HG03097 (cell line): ENCODE results near the gene CERKL.
A peak's percentile ranks its signal among the peaks of the same experiment; 100 is the strongest.
"Not testable (repeated sequence)": the region's sequence is repeated elsewhere in the genome, so short reads cannot be mapped to it uniquely, and the experiment has no call there.

ENCODE experiments used
- ATAC-seq: cut with Tn5 transposase; IDR thresholded peaks from one replicate; pipeline ENCODE4 v1.9.1; 2021; ENCODE audit not compliant: unreplicated experiment, low FRiP score

CERKL gene, protein sequence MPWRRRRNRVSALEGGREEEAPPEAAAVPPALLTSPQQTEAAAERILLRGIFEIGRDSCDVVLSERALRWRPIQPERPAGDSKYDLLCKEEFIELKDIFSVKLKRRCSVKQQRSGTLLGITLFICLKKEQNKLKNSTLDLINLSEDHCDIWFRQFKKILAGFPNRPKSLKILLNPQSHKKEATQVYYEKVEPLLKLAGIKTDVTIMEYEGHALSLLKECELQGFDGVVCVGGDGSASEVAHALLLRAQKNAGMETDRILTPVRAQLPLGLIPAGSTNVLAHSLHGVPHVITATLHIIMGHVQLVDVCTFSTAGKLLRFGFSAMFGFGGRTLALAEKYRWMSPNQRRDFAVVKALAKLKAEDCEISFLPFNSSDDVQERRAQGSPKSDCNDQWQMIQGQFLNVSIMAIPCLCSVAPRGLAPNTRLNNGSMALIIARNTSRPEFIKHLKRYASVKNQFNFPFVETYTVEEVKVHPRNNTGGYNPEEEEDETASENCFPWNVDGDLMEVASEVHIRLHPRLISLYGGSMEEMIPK

DNA sequence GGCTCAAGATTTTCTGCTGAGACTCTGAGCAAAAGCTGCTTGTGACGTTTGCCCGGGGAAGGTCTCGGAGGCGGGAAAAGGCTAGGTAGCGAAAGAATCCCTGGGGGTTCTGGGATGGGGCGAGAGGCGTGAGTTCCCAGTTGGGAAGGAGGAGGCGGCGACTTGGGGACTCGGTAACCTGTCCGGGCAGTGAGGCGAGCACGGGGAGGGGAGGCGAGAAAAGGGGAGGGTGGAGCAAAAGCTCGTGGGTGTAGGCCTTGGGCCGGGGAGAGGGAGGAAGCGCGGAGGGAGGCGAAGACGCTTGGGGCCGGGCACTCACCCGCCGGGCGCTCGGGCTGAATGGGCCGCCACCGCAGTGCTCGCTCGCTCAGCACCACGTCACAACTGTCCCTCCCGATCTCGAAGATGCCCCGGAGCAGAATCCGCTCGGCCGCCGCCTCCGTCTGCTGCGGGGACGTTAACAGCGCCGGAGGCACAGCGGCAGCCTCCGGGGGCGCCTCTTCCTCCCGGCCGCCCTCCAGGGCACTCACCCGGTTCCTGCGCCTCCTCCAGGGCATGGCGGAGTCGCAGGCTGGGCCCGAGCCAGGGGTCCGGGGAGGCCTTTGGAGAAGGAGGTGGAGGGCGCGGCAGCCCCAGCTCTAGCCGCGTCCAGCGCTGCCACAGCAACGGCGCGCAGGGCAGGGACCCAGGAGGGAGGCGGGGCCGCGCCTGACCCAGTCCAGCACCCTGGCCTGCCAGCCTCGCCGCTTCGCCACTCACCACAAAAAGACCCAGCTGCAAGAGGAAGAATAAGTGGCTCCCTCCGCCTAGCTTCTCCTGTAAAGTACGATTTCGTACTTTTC lies at the start of gene CERKL:
TSS of gene CERKL (minus strand) at position 656 of the 842 bp plus-strand sequence. CDS start at position 557, 99 bp downstream.
- peak; percentile 88 for ATAC-seq

DNA sequence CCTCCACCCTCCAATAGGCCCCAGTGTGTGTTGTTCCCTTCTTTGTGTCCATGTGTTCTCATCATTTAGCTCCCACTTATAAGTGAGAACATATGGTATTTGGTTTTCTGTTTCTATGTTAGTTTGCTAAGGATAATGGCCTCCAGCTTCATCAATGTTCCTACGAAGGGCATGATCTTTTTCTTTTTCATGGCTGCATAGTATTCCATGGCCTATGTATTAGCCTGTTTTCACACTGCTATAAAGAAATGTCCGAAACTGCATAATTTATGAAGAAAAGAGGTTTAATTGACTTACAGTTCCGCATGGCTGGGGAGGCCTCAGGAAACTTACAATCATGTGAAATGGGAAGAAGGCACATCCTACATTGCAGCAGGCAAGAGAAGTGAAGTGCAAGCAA lies 45.6 kb upstream of the CERKL start:
- ATAC-seq: not testable (repeated sequence)

DNA sequence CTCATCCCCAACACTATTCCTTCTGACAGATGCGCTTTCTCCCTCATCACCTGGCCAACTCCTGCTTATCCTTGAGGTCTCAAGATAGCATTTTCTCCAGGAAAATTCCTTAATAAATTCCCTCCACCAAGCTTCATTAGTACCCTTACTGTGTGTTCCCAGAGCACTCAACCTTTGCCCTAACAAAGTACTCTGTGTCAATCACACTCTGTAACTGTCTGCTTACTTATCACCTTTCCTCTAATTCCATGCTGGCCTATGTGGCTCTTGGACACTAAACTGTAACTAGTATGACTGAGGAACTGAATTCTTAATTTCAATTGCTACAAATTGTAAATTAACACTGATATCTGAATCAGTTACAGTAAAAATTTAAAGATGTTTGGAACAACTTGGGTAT lies 41.3 kb upstream of the CERKL start:
- ATAC-seq: no peak

DNA sequence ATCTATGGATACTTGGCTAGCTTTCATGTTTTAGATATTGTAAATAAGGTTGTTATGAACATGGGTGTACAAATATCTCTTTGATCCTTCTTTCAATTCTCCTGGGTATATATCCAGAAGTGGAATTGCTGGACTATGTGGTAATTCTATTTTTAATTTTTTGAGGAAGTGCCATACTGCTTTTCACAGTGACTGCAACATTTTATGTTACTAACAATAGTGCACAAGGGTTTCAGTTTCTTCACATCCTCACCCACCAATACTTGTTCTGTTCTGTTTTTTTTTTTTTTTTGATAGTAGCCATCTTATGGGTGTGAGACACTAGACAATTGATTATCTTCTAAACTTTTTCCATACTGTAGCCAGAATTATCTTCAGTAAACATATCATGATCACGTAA lies 40.7 kb upstream of the CERKL start:
- no peak for ATAC-seq

DNA sequence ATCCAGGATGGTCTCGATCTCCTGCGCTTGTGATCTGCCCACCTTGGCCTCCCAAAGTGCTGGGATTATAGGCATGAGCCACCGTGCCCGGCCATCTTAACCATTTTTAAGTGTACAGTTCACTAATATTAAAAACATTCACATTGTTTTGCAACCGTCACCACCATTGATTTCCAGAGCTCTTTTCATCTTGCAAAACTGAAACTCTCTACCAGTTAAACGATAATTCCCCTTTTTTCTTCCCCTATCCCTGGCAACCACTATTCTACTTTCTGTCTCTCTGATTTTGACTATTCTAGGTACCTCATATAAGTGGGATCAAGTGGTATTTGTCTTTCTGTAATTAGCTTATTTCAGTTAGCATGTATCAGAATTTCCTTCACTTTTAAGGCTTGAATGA lies 40.2 kb upstream of the CERKL start:
- no peak for ATAC-seq

DNA sequence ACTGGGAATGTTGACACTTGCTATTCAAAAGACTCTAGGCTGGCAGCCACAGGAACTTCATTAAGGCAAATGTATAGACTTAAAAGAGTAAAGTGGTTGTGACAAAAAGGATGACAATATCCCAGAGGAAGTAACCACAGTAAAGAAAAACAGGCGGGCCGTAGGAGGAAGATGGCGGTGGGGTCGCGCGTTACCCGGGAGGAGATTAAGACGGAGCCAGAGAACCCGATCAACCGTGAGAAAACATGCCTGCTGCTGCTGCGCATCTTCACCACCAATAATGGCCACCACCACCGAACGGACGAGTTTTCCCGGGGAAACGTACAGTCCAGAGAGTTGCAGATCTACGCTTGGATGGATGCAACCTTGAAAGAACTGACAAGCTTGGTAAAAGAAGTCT lies 37.4 kb upstream of the CERKL start:
- ATAC-seq: no peak

DNA sequence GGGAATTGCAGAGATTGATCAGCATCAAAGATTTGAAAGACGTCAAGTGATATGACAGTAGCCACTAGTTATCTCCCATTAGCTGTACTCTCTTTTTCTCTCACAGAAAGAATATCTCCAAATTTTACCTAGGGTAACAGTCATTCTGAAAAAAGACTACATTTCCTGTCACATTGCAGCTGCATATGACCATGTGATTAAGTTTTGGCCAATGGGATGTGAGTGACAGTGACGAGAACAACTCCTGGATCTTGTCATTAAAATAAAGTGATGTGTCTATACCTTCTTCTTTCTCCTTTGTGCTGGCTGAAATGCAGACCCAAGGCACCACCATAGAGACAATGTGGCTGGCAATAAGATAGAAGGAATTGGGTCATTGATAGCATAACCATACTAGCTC lies 34.0 kb upstream of the CERKL start:
- ATAC-seq: no peak

DNA sequence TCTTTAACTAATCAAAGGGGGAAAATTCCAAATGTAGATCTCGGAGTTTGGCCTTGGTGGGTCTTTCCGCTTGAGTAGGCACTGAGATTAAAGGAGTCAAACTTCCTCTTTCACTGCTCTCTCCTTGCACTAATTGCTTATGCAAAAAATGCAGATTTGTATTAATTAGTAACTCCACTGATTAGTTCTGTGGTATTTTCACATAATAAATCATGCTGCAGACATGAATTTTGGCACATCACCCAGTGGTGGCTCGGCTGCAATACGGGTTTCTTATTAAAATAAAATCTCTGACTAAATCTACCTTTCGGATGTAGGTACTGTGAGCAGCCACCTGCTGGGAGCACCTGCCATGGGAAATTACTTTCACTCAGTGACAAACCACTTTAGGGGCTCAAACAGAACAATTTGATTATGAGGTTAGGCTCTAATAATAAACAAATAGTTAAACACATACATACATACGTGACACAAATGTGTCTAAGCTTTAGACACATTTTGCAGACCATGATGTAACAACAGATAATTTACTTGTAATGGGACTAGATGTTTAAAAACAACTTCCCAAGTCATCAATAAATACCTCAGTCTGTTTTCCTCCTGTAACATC lies 29.8 kb upstream of the CERKL start:
- ATAC-seq: no peak

DNA sequence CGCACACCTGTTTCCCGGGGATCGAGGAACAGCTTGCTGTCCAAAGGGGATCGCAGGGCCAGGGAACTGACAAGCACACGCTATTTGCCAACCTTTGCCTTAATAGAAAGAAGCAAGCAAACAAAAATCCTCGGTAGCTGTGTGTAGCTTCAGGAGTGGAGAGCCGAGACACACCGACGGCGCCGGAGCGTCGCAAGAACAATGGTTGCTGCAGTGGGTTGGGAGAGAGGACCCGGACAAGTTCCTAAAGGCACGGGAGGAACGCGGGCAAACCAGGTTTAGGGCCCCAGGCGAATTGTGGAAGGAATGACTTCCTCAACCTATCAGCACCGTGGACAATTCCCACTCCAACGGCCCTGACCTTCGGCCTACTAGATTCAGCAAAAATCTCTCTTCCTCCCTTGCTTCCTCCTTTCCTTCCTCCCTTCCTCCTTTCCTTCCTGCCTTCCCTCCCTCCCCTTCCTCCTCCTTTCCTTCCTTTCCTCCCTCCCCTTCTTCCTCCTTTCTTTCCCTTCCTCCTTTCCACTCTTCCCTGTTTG lies 28.3 kb upstream of the CERKL start:
- no peak for ATAC-seq

DNA sequence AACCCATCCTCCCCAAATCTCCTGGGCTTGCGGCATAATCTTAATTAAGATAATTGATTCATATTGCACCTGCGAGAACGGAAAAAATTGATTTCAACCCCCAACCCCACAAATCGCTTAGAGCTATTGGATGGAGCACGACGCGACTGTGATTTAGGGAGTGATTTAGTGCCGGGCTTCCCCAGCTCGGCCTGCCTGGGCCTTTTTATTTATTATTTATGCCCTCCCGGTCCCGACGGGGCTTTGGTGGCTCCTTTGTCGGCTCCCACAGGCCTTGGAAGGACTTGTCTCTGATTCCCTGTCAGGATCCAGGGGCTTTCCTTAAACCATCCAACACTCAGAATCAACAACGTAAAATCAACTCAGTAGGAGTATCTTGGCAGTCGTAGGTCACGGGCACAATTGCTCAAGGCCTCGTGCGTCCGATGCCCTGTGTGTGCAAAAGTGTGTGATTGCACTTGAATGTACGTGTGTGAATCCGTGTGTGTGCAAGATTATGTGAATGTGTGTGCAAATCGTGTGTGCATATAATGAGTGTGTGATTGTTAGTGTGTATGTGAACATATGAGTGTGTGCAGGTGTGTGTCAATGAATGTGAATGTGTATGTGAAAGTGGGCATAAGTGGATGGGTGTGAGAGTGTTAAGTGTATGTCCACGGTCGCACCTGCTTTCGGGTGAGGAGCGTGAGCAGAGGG lies 27.7 kb upstream of the CERKL start:
- ATAC-seq: no peak

DNA sequence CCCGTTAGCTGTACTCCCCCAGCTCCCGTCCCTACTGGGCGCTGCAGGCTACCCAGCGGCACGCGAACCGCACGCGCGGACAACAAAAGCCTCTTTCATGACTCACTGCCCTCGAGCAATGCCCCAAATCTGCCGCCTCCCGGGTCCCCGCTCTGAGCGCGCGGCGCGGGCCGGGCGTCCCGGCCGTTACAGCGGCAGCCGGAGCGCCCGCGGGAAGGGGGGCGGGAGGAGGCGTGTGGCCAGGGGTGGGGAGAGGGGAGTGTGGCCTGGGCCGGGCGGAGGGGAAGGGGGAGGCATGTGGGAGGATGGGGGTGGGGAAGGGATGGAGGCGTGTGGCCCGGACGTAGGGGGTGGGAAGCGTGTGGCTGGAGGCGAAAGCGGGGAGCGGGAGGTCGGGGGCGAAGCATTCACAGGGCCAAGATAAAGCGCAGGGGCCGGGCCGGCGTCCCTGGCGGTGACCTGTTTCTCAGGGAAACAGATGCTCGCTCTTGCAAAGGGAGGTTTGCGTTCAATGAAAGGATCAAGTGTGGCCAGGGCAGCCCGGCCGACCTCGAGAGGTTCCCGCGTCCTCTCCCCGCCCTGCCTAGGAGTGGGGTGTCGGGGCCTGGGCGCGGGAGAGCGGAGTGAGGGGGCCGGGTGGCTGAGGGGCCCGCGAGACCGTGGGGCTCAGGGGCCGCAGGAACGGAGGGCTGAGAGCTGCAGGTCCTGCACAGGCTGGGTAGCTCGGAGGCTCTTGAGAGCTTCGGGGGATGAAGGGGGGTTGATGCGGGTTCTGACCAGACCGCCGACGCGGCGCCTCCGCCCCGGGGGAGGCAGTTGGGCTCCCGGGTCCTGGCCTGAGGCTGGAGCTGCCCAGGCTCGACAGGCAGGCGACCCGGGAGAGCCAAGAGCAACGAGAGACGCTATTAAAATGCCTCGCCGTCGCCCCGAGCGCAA lies 26.9 kb upstream of the CERKL start:
- ATAC-seq: no peak

DNA sequence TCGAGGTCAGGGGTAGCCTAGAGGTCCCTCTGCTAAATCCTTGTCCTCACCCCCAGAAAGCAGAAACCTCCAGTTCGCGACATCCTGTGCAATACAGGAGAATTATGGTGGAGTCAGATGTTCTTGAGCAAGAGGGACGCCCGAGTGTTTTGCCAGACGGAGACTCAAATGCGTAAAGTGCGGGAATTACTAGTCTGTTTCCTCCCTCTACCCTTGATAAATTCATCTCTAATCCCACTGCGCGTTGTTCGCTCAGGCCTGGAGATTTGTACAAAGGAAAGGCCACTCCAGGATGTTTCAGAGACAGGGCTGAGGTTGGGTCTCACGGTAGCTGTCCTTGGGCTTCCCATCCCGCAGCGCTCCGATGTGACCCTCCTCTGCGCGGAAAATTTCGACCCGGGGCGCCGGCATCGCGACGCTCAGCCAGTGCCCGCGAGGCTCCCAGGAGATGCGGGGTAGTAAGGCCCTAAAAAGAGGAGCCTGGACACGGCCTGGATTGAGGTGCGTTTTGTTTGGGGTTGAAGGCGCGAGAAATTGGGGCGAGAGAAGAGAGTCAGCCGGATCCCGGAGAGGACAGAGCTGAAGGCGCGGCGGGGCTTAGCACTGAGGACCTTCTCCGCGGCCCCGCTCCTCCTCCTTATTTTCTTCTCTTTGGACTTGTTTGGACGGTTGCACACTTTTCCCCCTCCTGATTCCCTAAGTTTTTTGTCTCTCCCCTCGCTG lies 26.1 kb upstream of the CERKL start:
- ATAC-seq: no peak

DNA sequence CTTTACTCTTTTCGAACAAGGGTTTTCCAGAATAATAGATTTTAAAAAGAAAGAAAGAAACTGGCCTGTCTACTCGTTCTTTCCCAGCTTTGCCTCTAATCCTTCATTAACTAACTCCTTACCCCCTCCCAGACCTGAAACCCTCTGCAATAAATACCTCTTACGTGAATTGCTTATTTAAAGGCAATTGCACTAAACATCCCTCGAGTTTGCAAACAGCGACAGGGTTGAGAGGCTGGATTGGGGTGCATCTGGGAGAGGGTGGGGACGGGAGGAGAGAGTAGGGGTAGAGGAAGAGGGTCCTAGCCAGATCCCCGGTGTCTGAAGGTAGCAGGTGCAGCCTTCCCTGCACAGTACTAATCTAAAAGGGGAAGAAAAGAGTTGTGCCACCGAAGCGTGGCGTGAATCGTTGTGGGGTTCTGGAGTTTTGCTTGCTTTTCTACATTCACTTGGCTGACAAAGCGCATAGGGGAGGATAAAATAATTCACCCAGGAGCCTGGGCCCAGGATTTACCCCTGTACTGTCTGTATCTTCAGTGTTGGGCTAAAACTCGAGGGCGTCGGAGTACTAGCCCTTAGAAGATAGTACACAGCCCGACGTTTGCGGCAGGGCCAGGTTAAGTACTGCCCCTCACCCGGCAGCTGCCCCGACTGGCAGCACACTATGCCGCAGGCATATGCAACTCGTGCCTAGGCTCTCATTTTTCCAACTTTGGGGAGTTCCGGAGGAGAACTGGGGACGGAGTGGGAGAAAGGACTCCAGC lies 25.3 kb upstream of the CERKL start:
- ATAC-seq: no peak

DNA sequence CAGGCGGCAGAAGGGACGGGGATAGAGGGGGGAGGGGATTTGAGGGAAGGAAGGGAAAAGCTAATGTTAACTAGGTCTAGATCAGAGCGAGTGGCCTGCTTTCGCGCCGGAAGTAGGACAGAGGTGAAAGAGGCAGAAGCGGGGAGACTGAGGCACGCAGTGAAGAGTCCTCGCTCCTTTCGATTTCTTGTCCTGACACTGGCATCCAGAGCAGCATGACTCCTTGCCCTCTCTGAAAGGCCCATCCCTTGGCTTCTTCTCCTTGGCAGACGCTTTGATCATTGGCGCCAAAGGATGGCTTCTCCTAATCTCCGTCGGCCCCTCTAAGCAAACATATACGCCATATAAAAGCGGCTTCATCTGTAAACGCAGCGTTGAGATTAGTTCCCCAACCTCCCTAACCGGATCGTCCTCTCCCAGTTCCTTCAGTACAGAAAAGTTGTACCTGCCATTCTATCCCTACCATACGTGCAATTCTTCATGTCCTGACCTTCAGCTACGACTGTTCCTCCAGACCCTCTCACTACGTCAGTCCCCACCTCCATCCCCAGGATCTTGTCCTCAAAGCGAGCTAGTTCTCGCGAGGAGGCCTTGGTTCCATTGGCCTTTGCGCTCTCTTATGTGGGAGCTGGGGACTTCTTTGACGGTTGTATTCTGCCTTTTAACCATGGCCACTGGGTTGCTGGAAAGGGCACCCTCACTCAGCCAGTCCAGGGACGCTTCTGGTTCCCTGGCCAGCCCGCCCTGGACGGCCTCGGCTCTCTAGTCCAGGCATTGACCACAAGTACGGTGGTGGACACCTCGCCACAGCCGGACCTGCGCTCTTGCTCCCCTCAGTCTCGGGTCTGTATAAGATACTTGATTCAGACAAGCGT lies 24.3 kb upstream of the CERKL start:
- no peak for ATAC-seq

DNA sequence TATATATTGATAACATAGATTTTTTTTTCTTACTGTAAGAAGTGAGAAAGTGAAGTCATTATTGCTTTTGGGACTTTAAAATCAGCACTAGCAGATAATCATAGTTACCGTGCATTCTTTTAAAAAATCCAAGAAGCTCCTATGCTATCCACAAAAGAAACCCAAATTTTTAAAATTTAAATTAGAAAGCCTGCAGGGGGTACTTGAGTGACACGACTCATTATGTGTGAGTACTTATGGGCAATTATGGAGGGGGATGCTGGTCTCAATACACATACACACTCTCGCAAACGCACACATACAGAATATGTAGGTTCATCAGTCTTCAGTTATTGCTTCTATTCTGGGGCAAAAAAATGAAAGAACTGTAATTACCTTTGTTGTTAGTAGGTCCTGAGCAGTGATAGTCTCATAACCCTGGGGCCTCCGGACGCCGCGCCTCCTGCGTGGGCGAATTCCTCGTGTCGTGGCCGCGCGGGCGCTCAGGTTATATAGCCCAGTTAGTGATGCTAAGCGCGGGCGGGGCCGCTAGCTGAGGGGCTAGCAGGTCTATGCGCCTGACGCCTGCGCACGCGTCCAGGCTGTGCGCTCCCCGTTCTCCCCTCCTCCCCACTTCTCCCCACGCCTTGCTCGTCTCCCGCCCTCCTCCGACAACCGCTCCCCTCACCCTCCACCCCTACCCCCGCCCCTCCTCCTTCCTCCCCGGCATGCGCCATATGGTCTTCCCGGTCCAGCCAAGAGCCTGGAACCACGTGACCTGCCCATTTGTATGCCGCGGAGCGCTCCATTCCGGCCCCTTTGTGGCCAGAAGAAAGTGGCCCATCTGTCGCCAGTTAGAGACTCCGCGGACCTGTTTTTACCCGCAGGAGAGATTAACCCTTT lies 23.4 kb upstream of the CERKL start, which contains the start of gene NEUROD1:
TSS of gene NEUROD1 (minus strand) at position 463 of the 882 bp plus-strand sequence. CDS start 1,657 bp downstream, outside the sequence.
- ATAC-seq: no peak

DNA sequence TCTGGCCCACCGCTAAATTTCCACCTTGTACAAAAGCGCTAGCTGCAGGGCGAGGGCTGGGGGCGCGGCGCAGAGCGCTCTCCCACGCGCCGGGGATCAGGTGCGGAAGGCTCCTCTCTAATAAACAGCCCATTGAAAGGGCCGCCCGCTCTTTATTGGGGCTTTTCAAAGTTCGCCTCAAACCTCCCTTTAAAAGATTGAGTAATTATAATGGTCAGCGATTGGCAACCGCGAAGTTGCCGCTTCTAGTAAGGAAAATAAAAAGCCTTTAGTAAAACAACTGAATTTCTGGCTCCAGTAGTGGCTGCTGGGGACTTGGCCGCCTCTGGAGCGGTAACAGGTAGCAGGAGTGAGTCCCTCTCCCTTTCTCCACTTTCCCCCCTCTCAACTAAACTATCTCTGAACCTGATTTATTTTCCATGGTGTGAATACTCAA lies 22.7 kb upstream of the CERKL start:
- no peak for ATAC-seq
